Prostate gland (tissue), 2 donors: Measurements from ENCODE around the gene SMIM33.
"Not testable (repeated sequence)": the region's sequence is repeated elsewhere in the genome, so short reads cannot be mapped to it uniquely, and the experiment has no call there.

Experiments used
- CTCF ChIP-seq, 4 experiments: fragments of 200-600 bp in 2 of 4; fragments of 450-650 bp in 2 of 4; sonication (generic) in 2 of 4; IDR thresholded peaks; 1 replicate in 3 of 4; 2 replicates in 1 of 4; pipeline ENCODE4 v1.5.1; 2016 to 2019; ENCODE audit warnings: antibody characterized with exemption in 4 of 4, mild to moderate bottlenecking in 2 of 4, moderate library complexity in 2 of 4
- POLR2A ChIP-seq: fragments of 450-650 bp; IDR thresholded peaks from one replicate; pipeline ENCODE4 v1.6.1; 2016; ENCODE audit warnings: antibody characterized with exemption, mild to moderate bottlenecking
- POLR2AphosphoS5 ChIP-seq: sonication (generic); formaldehyde crosslinking; IDR thresholded peaks from one replicate; pipeline ENCODE4 v1.6.1; 2017; ENCODE audit warnings: antibody characterized with exemption

GRCh38 chr5:139479729-139480128 lies 8.9 kb downstream of the SMIM33 start:
- not testable (repeated sequence) for TF ChIP-seq POLR2A; CTCF (IDR thresholded peaks at IDR 0.05); POLR2AphosphoS5
